HEK293 (cell line): ENCODE results near the gene NELL1.

Experiments
- CTCF ChIA-PET: fragments of 350-600 bp; formaldehyde crosslinking; extraction: SDS; loops from one replicate; lab custom pipeline; 2021; ENCODE audit warnings: antibody characterized with exemption; lab: Yijun Ruan, JAX
- POLR2A ChIA-PET: fragments of 300-600 bp; formaldehyde crosslinking; extraction: SDS; loops from one replicate; lab custom pipeline; 2020; ENCODE audit warnings: antibody characterized with exemption, inconsistent platforms; lab: Yijun Ruan, JAX
- H3K27ac ChIP-seq: fragments of 200-500 bp; sonication (Bioruptor generic); 2 replicates; pipeline ENCODE4 v1.5.1; 2014; ENCODE audit warnings: low read depth, low read length, control low read depth, inconsistent platforms; ENCODE audit errors: extremely low read depth
- H3K36me3 ChIP-seq, 2 experiments: fragments of 200-500 bp in 1 of 2; sonication (Bioruptor generic) in 1 of 2; 1 replicate in 1 of 2; 2 replicates in 1 of 2; pipeline ENCODE4 v1.5.1; 2014 to 2017; ENCODE audit warnings: inconsistent platforms in 2 of 2, low read length in 2 of 2; ENCODE audit not compliant: control insufficient read depth in 2 of 2, insufficient read depth in 1 of 2
- H3K4me1 ChIP-seq: fragments of 200-500 bp; sonication (Bioruptor generic); 2 replicates; pipeline ENCODE4 v1.5.1; 2014; ENCODE audit warnings: mild to moderate bottlenecking, low read length, inconsistent platforms; ENCODE audit not compliant: control insufficient read depth, insufficient read depth
- H3K4me3 ChIP-seq: 2 replicates; pipeline ENCODE4 v1.5.1; 2011; ENCODE audit warnings: low read depth, mild to moderate bottlenecking, control low read depth, low read length, moderate library complexity
- H3K9me3 ChIP-seq: fragments of 200-500 bp; sonication (Bioruptor generic); 2 replicates; pipeline ENCODE4 v1.5.1; 2014; ENCODE audit warnings: low read depth, low read length, inconsistent platforms; ENCODE audit not compliant: control insufficient read depth, insufficient read depth
- HOXA7 ChIP-seq: sonication (generic); formaldehyde crosslinking; IDR thresholded peaks from 2 replicates; pipeline ENCODE4 v1.8.1; 2022; ENCODE audit warnings: missing genetic modification reagents, borderline replicate concordance
- KLF16 ChIP-seq: fragments of 450-650 bp; formaldehyde crosslinking; IDR thresholded peaks from 2 replicates; pipeline ENCODE4 v1.5.1; 2017; ENCODE audit warnings: missing biosample characterization, missing genetic modification characterization
- MYNN ChIP-seq: fragments of 450-650 bp; formaldehyde crosslinking; IDR thresholded peaks from 2 replicates; pipeline ENCODE4 v1.5.1; 2016; ENCODE audit warnings: missing biosample characterization, missing genetic modification characterization, borderline replicate concordance
- RBAK ChIP-seq: fragments of 450-650 bp; formaldehyde crosslinking; IDR thresholded peaks from 2 replicates; pipeline ENCODE4 v1.5.1; 2016; ENCODE audit warnings: missing biosample characterization, missing genetic modification characterization
- ZBTB7A ChIP-seq: fragments of 450-650 bp; formaldehyde crosslinking; IDR thresholded peaks from 2 replicates; pipeline ENCODE4 v1.5.1; 2016; ENCODE audit warnings: low read depth, missing biosample characterization, missing genetic modification characterization
- ZFP37 ChIP-seq: fragments of 450-650 bp; formaldehyde crosslinking; IDR thresholded peaks from 2 replicates; pipeline ENCODE4 v1.5.1; 2016; ENCODE audit warnings: missing biosample characterization, missing genetic modification characterization
- ZNF121 ChIP-seq: fragments of 450-650 bp; formaldehyde crosslinking; IDR thresholded peaks from 2 replicates; pipeline ENCODE4 v1.5.1; 2016; ENCODE audit warnings: missing biosample characterization, missing genetic modification characterization
- ZNF133 ChIP-seq: fragments of 450-650 bp; formaldehyde crosslinking; IDR thresholded peaks from 2 replicates; pipeline ENCODE4 v1.5.1; 2016; ENCODE audit warnings: missing biosample characterization, missing genetic modification characterization
- ZNF2 ChIP-seq: fragments of 450-650 bp; formaldehyde crosslinking; IDR thresholded peaks from 2 replicates; pipeline ENCODE4 v1.5.1; 2016; ENCODE audit warnings: missing biosample characterization, missing genetic modification characterization
- ZNF211 ChIP-seq: fragments of 450-650 bp; formaldehyde crosslinking; IDR thresholded peaks from 2 replicates; pipeline ENCODE4 v1.5.1; 2016; ENCODE audit warnings: low read depth, missing biosample characterization, missing genetic modification characterization
- ZNF221 ChIP-seq: fragments of 450-650 bp; formaldehyde crosslinking; IDR thresholded peaks from 2 replicates; pipeline ENCODE4 v1.5.1; 2017; ENCODE audit warnings: missing biosample characterization, missing genetic modification characterization, borderline replicate concordance
- ZNF426 ChIP-seq: fragments of 450-650 bp; formaldehyde crosslinking; IDR thresholded peaks from 2 replicates; pipeline ENCODE4 v1.5.1; 2017; ENCODE audit warnings: missing biosample characterization, missing genetic modification characterization, mild to moderate bottlenecking, inconsistent platforms, moderate library complexity
- ZNF473 ChIP-seq: fragments of 450-650 bp; formaldehyde crosslinking; IDR thresholded peaks from 2 replicates; pipeline ENCODE4 v1.5.1; 2017; ENCODE audit warnings: missing biosample characterization, missing genetic modification characterization
- ZNF555 ChIP-seq: fragments of 450-650 bp; formaldehyde crosslinking; conservative IDR thresholded peaks from 2 replicates; pipeline ENCODE4 v1.5.1; 2017; ENCODE audit warnings: missing biosample characterization, mild to moderate bottlenecking, missing genetic modification characterization, inconsistent platforms
- ZNF560 ChIP-seq: fragments of 450-650 bp; formaldehyde crosslinking; IDR thresholded peaks from 2 replicates; pipeline ENCODE4 v1.5.1; 2017; ENCODE audit warnings: missing biosample characterization, missing genetic modification characterization, borderline replicate concordance
- ZNF596 ChIP-seq: fragments of 450-650 bp; IDR thresholded peaks from 2 replicates; pipeline ENCODE4 v1.5.0; 2018; ENCODE audit warnings: missing biosample characterization, mild to moderate bottlenecking, missing genetic modification characterization, moderate library complexity
- ZNF600 ChIP-seq: fragments of 450-650 bp; formaldehyde crosslinking; IDR thresholded peaks from 2 replicates; pipeline ENCODE4 v1.5.1; 2016; ENCODE audit warnings: missing biosample characterization, missing genetic modification characterization
- ZNF624 ChIP-seq: fragments of 450-650 bp; formaldehyde crosslinking; IDR thresholded peaks from 2 replicates; pipeline ENCODE4 v1.5.1; 2017; ENCODE audit warnings: missing biosample characterization, missing genetic modification characterization
- ZNF629 ChIP-seq: fragments of 450-650 bp; formaldehyde crosslinking; IDR thresholded peaks from 2 replicates; pipeline ENCODE4 v1.5.1; 2017; ENCODE audit warnings: missing biosample characterization, missing genetic modification characterization
- ZNF654 ChIP-seq: fragments of 450-650 bp; formaldehyde crosslinking; IDR thresholded peaks from 2 replicates; pipeline ENCODE4 v1.5.1; 2016; ENCODE audit warnings: low read depth, missing biosample characterization, missing genetic modification characterization
- ZNF707 ChIP-seq: fragments of 450-650 bp; formaldehyde crosslinking; IDR thresholded peaks from 2 replicates; pipeline ENCODE4 v1.5.1; 2016; ENCODE audit warnings: missing biosample characterization, missing genetic modification characterization
- ZNF785 ChIP-seq: fragments of 450-650 bp; formaldehyde crosslinking; IDR thresholded peaks from 2 replicates; pipeline ENCODE4 v1.5.1; 2016; ENCODE audit warnings: missing biosample characterization, missing genetic modification characterization
- ZXDB ChIP-seq: fragments of 450-650 bp; formaldehyde crosslinking; IDR thresholded peaks from 2 replicates; pipeline ENCODE4 v1.5.1; 2016; ENCODE audit warnings: missing biosample characterization, missing genetic modification characterization
- TF ChIP-seq, protein P1 (sequence below): fragments of 450-650 bp; formaldehyde crosslinking; IDR thresholded peaks from 2 replicates; pipeline ENCODE4 v1.5.1; 2016; ENCODE audit warnings: missing biosample characterization, missing genetic modification characterization, low read depth
- TF ChIP-seq, protein P2 (sequence below): fragments of 450-650 bp; formaldehyde crosslinking; IDR thresholded peaks from 2 replicates; pipeline ENCODE4 v1.5.1; 2016; ENCODE audit warnings: missing biosample characterization, missing genetic modification characterization
- TF ChIP-seq, protein P3 (sequence below): fragments of 450-650 bp; formaldehyde crosslinking; IDR thresholded peaks from 2 replicates; pipeline ENCODE4 v1.5.1; 2016; ENCODE audit warnings: missing biosample characterization, missing genetic modification characterization
- TF ChIP-seq, protein P4 (sequence below): fragments of 450-650 bp; formaldehyde crosslinking; IDR thresholded peaks from 2 replicates; pipeline ENCODE4 v1.5.1; 2016; ENCODE audit warnings: missing biosample characterization, missing genetic modification characterization

NELL1 gene

DNA sequence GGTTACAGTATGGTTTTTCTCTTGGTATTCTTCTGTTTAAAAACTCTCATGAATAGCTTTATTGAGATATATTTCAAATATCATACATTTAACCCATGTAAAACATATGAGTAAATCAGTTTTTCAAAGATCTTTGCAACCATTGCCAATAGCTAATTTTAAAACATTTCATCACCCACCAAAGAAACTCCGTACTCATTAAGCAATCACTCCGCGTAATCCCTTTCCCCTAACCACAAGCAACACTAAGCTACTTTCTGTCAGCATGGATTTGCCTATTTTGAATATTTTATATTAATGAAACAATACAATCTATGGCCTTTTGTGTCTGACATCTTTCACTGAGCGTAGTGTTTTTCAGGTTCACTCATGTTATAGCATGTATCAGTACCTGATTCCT is 825.6 kb downstream of the NELL1 start:
- ChIA-PET POLR2A (no interaction called here), CTCF (interaction anchor here (0.8 kb wide), 1 partner anchor 13 kb away, joined by 3 read pairs; no protein-coding TSS in a partner anchor)
- TF ChIP-seq ZNF600 (tag by site-specific recombination) (no peak), ZNF624 (tag by site-specific recombination) (no peak), ZNF560 (no peak), ZNF785 (tag by site-specific recombination) (no peak), ZNF629 (tag by site-specific recombination) (no peak), ZNF654 (tag by site-specific recombination) (no peak), ZNF707 (tag by site-specific recombination) (no peak), MYNN (tag by site-specific recombination) (no peak), ZNF133 (tag by site-specific recombination) (no peak), ZNF473 (no peak), ZNF211 (no peak), ZNF121 (no peak)
- TF ChIP-seq, protein P1, sequence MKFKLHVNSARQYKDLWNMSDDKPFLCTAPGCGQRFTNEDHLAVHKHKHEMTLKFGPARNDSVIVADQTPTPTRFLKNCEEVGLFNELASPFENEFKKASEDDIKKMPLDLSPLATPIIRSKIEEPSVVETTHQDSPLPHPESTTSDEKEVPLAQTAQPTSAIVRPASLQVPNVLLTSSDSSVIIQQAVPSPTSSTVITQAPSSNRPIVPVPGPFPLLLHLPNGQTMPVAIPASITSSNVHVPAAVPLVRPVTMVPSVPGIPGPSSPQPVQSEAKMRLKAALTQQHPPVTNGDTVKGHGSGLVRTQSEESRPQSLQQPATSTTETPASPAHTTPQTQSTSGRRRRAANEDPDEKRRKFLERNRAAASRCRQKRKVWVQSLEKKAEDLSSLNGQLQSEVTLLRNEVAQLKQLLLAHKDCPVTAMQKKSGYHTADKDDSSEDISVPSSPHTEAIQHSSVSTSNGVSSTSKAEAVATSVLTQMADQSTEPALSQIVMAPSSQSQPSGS (tag by site-specific recombination): no peak
- TF ChIP-seq, protein P2, sequence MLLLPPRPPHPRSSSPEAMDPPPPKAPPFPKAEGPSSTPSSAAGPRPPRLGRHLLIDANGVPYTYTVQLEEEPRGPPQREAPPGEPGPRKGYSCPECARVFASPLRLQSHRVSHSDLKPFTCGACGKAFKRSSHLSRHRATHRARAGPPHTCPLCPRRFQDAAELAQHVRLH (tag by site-specific recombination): no peak

DNA sequence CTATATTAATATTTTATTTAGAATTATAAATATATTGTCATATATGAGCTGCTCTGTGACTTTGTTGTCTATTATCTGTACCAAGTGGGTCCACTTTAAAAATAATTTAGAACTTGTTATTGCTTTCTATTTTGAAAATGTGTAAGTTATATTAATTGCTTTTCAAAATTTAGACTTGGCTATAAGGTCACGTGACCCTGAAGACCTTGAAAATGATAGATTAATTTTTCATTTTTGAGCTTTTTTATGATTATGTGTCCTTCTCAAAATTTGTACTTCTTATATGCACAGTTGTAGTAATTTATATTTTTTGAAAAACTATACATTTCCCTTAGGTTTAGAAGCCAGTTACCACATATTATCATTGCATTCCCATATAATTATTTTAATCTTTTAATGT is 826.5 kb downstream of the NELL1 start:
- POLR2A ChIA-PET: no interaction called here
- Histone ChIP-seq H3K9me3 (no peaks in the 10 kb centered on the region), H3K36me3 (no peaks in the 10 kb centered on the region), H3K4me3 (no peak overlapping the region), H3K4me1 (no peaks in the 10 kb centered on the region), H3K27ac (no peak overlapping the region)
- CTCF ChIA-PET: no interaction called here
- no peak for TF ChIP-seq HOXA7 (CRISPR knock-in tag)
- TF ChIP-seq ZFP37 (tag by site-specific recombination): no peak
- TF ChIP-seq ZNF555 (tag by site-specific recombination): no peak
- no peak for TF ChIP-seq ZNF2 (tag by site-specific recombination)
- TF ChIP-seq KLF16: no peak
- TF ChIP-seq ZBTB7A: no peak
- no peak for TF ChIP-seq ZNF596

More for the DNA sequence above, 825.6 kb downstream of the NELL1 start:
- Histone ChIP-seq H3K36me3 (no peaks in the 10 kb centered on the region), H3K4me3 (no peak overlapping the region), H3K4me1 (no peaks in the 10 kb centered on the region), H3K9me3 (no peaks in the 10 kb centered on the region), H3K27ac (no peak overlapping the region)

DNA sequence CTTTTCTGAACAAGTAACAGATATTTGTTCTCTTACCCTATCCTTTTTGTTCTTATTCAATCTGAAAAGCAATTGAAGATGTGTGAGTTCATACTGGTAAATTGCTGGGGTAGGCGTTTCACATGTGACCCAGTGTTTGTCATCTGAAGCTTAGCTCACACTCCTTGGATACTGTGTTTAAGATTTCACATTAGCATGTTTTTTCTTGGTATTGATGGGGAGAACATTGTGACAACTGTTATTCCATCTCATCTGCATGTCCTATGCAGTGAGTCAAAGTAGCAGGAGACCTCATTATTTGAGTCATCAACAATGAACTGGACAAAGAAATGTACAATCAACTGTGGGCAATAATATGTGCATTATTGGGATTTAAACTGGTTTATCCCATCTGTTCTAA is 831.9 kb downstream of the NELL1 start:
- H3K36me3 ChIP-seq: no peaks in the 10 kb centered on the region
- no peak overlapping the region for H3K27ac ChIP-seq
- ChIA-PET POLR2A (no interaction called here), CTCF (no interaction called here)
- no peaks in the 10 kb centered on the region for H3K9me3 ChIP-seq
- H3K4me3 ChIP-seq: no peak overlapping the region
- no peaks in the 10 kb centered on the region for H3K4me1 ChIP-seq
- TF ChIP-seq RBAK (tag by site-specific recombination) (no peak), ZXDB (no peak), ZNF426 (no peak), ZNF221 (no peak)
- TF ChIP-seq, protein P3, sequence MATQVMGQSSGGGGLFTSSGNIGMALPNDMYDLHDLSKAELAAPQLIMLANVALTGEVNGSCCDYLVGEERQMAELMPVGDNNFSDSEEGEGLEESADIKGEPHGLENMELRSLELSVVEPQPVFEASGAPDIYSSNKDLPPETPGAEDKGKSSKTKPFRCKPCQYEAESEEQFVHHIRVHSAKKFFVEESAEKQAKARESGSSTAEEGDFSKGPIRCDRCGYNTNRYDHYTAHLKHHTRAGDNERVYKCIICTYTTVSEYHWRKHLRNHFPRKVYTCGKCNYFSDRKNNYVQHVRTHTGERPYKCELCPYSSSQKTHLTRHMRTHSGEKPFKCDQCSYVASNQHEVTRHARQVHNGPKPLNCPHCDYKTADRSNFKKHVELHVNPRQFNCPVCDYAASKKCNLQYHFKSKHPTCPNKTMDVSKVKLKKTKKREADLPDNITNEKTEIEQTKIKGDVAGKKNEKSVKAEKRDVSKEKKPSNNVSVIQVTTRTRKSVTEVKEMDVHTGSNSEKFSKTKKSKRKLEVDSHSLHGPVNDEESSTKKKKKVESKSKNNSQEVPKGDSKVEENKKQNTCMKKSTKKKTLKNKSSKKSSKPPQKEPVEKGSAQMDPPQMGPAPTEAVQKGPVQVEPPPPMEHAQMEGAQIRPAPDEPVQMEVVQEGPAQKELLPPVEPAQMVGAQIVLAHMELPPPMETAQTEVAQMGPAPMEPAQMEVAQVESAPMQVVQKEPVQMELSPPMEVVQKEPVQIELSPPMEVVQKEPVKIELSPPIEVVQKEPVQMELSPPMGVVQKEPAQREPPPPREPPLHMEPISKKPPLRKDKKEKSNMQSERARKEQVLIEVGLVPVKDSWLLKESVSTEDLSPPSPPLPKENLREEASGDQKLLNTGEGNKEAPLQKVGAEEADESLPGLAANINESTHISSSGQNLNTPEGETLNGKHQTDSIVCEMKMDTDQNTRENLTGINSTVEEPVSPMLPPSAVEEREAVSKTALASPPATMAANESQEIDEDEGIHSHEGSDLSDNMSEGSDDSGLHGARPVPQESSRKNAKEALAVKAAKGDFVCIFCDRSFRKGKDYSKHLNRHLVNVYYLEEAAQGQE: no peak
- TF ChIP-seq, protein P4, sequence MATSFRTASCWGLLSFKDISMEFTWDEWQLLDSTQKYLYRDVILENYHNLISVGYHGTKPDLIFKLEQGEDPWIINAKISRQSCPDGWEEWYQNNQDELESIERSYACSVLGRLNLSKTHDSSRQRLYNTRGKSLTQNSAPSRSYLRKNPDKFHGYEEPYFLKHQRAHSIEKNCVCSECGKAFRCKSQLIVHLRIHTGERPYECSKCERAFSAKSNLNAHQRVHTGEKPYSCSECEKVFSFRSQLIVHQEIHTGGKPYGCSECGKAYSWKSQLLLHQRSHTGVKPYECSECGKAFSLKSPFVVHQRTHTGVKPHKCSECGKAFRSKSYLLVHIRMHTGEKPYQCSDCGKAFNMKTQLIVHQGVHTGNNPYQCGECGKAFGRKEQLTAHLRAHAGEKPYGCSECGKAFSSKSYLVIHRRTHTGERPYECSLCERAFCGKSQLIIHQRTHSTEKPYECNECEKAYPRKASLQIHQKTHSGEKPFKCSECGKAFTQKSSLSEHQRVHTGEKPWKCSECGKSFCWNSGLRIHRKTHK: no peak
